ENCODE results near the gene GUCY1A1.

GRCh38 chr4:155643087-155643486 lies 23.6 kb upstream of the GUCY1A1 start:
- no peak for TF ChIP-seq CTCF (conservative IDR thresholded peaks at IDR 0.05)
- TF ChIP-seq EZH2 (IDR thresholded peaks at IDR 0.05; ENCODE audit: low read depth) = no peak
